Ishikawa (cell line): ENCODE measurements around the gene VTN.

Experiments used
- EGR1 ChIP-seq: IDR thresholded peaks from 2 replicates; pipeline ENCODE4 v1.6.1; 2012
- EP300 ChIP-seq: IDR thresholded peaks from 2 replicates; pipeline ENCODE4 v1.6.1; 2012; ENCODE audit warnings: borderline replicate concordance
- NFIC ChIP-seq: IDR thresholded peaks from 2 replicates; pipeline ENCODE4 v1.6.1; 2012
- RAD21 ChIP-seq: IDR thresholded peaks from 2 replicates; pipeline ENCODE4 v1.6.1; 2012; ENCODE audit warnings: low read depth
- REST ChIP-seq: IDR thresholded peaks from 2 replicates; pipeline ENCODE4 v1.6.1; 2012; ENCODE audit warnings: low read depth, mild to moderate bottlenecking
- TEAD4 ChIP-seq: IDR thresholded peaks from 2 replicates; pipeline ENCODE4 v1.6.1; 2012

GRCh38 chr17:28372945-28373274, 2.8 kb upstream of the VTN start:
- TF ChIP-seq EP300 = no peak
- TF ChIP-seq EGR1 = no peak
- TF ChIP-seq TEAD4 = no peak
- TF ChIP-seq REST = no peak
- no peak for TF ChIP-seq NFIC
- no peak for TF ChIP-seq RAD21
